Right lobe of liver (tissue), 6 donors: ENCODE measurements around the gene FBXL19. TPM values are rescaled to one million over a fixed set of nuclear protein-coding genes. Genes with fewer than 3 reads are reported as not detected.

Experiments used
- ATAC-seq, 4 donors: fragments of 200-7000 bp; cut with Tn5 transposase; one replicate each; pipeline ENCODE4 v1.9.1; 2020; ENCODE audit warnings: mild to moderate bottlenecking in 4 of 4, moderate library complexity in 4 of 4
- DNase-seq, 3 donors: peaks; one replicate each; pipeline ENCODE4 v3.0.0-alpha.2; 2020
- H3K27ac ChIP-seq, 3 donors: fragments of 200-600 bp; one replicate each; pipeline ENCODE4 v1.8.0; 2022
- H3K27me3 ChIP-seq, 2 donors: fragments of 200-600 bp; one replicate each; pipeline ENCODE4 v1.8.0; 2022
- H3K36me3 ChIP-seq, 4 donors: fragments of 200-600 bp; sonication (generic) in 1 of 4; one replicate each; pipeline versions ENCODE4 v1.5.1 to v1.8.0; 2017 to 2022; ENCODE audit warnings: control low read depth in 1 of 4
- H3K4me1 ChIP-seq, 4 donors: fragments of 200-600 bp; sonication (generic) in 1 of 4; one replicate each; pipeline versions ENCODE4 v1.5.1 to v1.8.0; 2017 to 2022; ENCODE audit warnings: control low read depth in 1 of 4
- H3K4me3 ChIP-seq, 3 donors: fragments of 200-600 bp; one replicate each; pipeline ENCODE4 v1.8.0; 2022
- H3K9me3 ChIP-seq, 4 donors: fragments of 200-600 bp; sonication (generic) in 1 of 4; one replicate each; pipeline versions ENCODE4 v1.5.1 to v1.8.0; 2017 to 2022; ENCODE audit warnings: control low read depth in 1 of 4
- POLR2A ChIP-seq: fragments of 450-650 bp; IDR thresholded peaks from one replicate; pipeline ENCODE4 v1.6.1; 2017; ENCODE audit warnings: antibody characterized with exemption, mild to moderate bottlenecking
- WGBS: methylation state at CpG from one replicate; pipeline ENCODE4 v1.1.6; 2018; ENCODE audit warnings: low coverage, low lambda C conversion rate; ENCODE audit not compliant: insufficient coverage; ENCODE audit errors: missing lambda C conversion rate; 5-methylcytosine and 5-hydroxymethylcytosine counted together
- intact Hi-C, 2 donors: fragments of 100-400 bp; cut with DNase I; formaldehyde crosslinking; loops; one replicate each; pipeline versions ENCODE4 v1.11.2 to v1.14.1; 2022
- total RNA-seq, 6 experiments: library from RNA; depleted of rRNA in 2 of 6; stranded (reverse); fragments of >200 nt in 2 of 6; fragmentation: NEBNext Ultra II Directional in 3 of 6; extraction: Animal tissue kit (Norgen Biotek cat#: 25700) in 3 of 6; gene quantifications; one replicate each; pipeline versions ENCODE4 v1.1.0 to v1.2.4, GENCODE V29; 2016 to 2023
- TF ChIP-seq, protein P1 (sequence below), 4 donors: fragments of 200-600 bp in 3 of 4; fragments of 450-650 bp in 1 of 4; IDR thresholded peaks; one replicate each; pipeline versions ENCODE4 v1.5.1 to v1.8.0; 2016 to 2022; ENCODE audit warnings: antibody characterized with exemption in 4 of 4, mild to moderate bottlenecking in 2 of 4
- donor health status: DM: no; HTN: yes; CAD: no.
- donor health status: DM: no; HTN: no; CAD: no.
- donor health status: DM: no; HTN: no; CAD: no.
- donor health status: DM: no; HTN: yes; CAD: no.
- donor health status: DM: no; HTN: yes; CAD: no.

Gene FBXL19
- total RNA-seq, 6 experiments from 2014 or later = 2.8 to 8.0 (median 3.4) TPM

DNA sequence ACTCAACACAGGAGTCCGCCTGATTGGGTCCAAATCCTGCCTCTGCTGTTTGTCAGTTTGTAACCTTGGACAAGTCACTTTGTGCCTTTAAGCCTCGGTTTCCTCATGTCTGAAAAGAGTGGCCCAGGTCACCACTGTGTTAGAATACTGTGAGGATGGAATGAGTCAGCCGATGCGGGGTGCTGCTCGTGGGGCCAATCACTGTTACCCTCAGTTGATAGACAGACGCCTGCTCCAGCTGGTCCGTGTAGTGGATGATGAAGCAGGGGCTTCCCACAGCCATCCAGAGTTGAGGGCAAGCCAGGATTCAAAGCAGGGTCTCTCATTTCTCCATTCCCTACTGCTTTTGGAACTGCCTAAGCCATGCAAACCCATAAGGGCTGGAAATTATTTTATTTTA lies 5.8 kb downstream of the FBXL19 start:
- no peak for TF ChIP-seq POLR2A
- TF ChIP-seq, protein P1, sequence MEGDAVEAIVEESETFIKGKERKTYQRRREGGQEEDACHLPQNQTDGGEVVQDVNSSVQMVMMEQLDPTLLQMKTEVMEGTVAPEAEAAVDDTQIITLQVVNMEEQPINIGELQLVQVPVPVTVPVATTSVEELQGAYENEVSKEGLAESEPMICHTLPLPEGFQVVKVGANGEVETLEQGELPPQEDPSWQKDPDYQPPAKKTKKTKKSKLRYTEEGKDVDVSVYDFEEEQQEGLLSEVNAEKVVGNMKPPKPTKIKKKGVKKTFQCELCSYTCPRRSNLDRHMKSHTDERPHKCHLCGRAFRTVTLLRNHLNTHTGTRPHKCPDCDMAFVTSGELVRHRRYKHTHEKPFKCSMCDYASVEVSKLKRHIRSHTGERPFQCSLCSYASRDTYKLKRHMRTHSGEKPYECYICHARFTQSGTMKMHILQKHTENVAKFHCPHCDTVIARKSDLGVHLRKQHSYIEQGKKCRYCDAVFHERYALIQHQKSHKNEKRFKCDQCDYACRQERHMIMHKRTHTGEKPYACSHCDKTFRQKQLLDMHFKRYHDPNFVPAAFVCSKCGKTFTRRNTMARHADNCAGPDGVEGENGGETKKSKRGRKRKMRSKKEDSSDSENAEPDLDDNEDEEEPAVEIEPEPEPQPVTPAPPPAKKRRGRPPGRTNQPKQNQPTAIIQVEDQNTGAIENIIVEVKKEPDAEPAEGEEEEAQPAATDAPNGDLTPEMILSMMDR (IDR thresholded peaks at IDR 0.05) = no peak
- Histone ChIP-seq H3K4me3 (no peak overlapping the region), H3K9me3 (no peaks in the 10 kb centered on the region), H3K4me1 (no peaks in the 10 kb centered on the region), H3K36me3 (no peaks in the 10 kb centered on the region), H3K27me3 (no peaks in the 10 kb centered on the region), H3K27ac (no peak overlapping the region)
- DNase-seq (no peak), ATAC-seq (no peak)
- WGBS = 80% methylated on average over 4 of the region's 7 CpGs
- intact Hi-C loops = no loop called here

DNA sequence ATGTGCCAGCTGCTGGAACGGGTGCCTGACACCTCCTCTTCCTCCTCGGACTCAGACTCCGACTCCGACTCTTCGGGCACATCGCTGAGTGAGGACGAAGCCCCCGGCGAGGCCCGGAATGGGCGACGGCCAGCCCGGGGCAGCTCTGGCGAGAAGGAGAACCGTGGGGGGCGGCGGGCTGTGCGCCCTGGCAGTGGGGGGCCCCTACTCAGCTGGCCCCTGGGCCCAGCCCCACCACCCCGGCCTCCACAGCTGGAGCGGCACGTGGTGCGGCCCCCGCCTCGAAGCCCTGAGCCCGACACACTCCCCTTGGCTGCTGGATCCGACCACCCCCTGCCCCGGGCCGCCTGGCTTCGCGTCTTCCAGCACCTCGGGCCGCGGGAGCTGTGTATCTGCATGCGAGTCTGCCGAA lies 6.8 kb downstream of the FBXL19 start:
- Histone ChIP-seq H3K27ac (no peak overlapping the region), H3K9me3 (no peaks in the 10 kb centered on the region), H3K4me1 (no peaks in the 10 kb centered on the region), H3K27me3 (no peaks in the 10 kb centered on the region), H3K4me3 (no peak overlapping the region), H3K36me3 (no peaks in the 10 kb centered on the region)
- no CpG with 5 or more reads among the region's 35 CpGs for WGBS
- intact Hi-C loops = no loop called here
- ATAC-seq (no peak), DNase-seq (no peak)
- no peak for TF ChIP-seq POLR2A
- TF ChIP-seq, protein P1 (IDR thresholded peaks at IDR 0.05) = no peak

DNA sequence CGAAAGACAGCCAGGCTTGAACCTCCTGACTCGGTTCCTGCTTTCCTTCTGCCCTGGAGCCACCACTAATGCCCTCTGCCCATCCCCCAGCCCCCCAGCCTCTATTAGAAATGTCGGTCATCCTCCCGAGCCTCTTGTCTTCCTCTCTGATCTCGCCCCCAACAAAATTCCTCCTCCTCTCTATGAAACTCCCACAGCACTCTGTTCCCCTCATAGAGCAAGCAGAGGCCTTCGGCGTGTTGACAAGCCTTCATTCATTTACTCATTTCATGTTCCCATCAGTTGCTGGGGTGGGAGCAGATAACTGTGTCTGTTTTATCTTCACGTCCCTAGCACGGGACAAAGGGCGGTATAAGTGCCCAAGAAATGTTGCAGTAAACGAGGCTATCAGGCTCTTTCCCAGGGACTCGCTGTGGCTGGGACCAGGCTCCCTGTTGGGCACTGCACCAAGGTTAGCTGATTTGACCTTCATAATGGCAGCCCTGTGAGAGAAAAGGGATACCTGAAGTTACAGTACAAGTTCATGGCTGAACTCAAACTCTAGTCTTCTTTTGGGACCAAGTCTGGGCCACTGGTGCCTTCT lies 7.8 kb downstream of the FBXL19 start:
- Histone ChIP-seq H3K27me3 (no peaks in the 10 kb centered on the region), H3K36me3 (no peaks in the 10 kb centered on the region), H3K27ac (no peak overlapping the region), H3K4me1 (no peaks in the 10 kb centered on the region), H3K4me3 (no peak overlapping the region), H3K9me3 (no peaks in the 10 kb centered on the region)
- ATAC-seq (no peak), DNase-seq (no peak)
- no peak for TF ChIP-seq POLR2A
- TF ChIP-seq, protein P1 (IDR thresholded peaks at IDR 0.05) = no peak
- intact Hi-C loops = no loop called here
- 71% methylated on average over 8 of the region's 12 CpGs for WGBS

DNA sequence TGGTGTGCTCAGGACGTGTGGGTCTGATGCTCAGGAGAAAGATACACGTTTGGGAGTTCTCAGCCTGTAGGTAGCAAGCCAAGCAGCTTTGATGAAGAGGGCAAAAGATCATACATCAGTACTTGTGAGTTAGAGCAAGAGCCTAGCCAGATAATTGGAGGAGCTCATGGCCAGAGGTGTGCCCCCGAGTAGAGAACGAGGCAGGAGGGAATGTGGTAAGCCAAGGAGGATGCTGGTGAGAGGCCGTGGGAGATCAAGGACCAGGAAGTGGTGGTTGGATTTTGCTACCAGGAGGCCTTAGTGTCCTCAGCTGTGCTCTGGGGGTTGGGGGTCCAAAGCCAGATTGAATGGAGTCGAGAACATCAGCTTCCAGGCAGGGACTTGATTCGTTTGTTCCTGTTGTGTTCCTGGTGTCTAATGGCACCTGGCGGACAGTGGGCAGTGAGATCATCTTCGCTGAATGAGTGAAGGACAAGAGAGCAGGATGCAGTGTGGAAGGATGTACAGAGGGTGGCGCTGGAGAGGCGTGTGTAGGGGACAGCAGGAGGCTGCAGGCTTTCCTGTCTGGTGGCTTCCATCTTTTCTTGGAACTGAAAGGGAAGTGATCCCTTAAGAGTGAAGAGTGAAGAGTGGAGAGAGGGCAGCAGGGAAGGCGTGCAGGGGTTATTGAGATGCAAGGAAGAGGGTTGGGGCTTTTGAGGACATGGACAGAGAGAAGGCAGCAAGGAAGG lies 11.6 kb downstream of the FBXL19 start:
- 43% methylated on average over 10 of the region's 12 CpGs for WGBS
- no peak for TF ChIP-seq POLR2A
- TF ChIP-seq, protein P1 (IDR thresholded peaks at IDR 0.05) = peak; percentile 31 to 39 (median 35)
- peak in 1 of 3 donors; percentile 42 for DNase-seq
- intact Hi-C loops = no loop called here
- peak; percentile 65 to 78 (median 68) for ATAC-seq
- Histone ChIP-seq H3K27me3 (no peaks in the 10 kb centered on the region), H3K4me1 (no peaks in the 10 kb centered on the region), H3K36me3 (no peaks in the 10 kb centered on the region), H3K27ac (no peak overlapping the region), H3K4me3 (no peak overlapping the region), H3K9me3 (no peaks in the 10 kb centered on the region)
